ENCODE measurements around the gene STX12. TPM values are rescaled to one million over a fixed set of nuclear protein-coding genes. Genes with fewer than 3 reads are reported as not detected.

Gene STX12
- total and polyA plus RNA-seq, 2 of the 4 experiments (the other 2 are of a cell fraction): 28.6 to 54.8 TPM

GRCh38 chr1:27755865-27756264 lies 17.2 kb upstream of the STX12 start:
- Histone ChIP-seq H2BK15ac (ENCODE audit: low read depth, low read length) (no peak overlapping the region), H3K4ac (ENCODE audit: low read depth, low read length) (no peak overlapping the region), H2AK5ac (ENCODE audit: low read depth, low read length) (no peak overlapping the region), H3K79me1 (ENCODE audit: low read depth in 1 of 2, low read length in 2 of 2) (peaks cover 0 to 4% of the 10 kb centered on the region in 2 experiments; a peak in 1 of 4 replicates), H3K4me1 (ENCODE audit: control insufficient read depth, insufficient read depth, low read length) (peaks cover 7% of the 10 kb centered on the region), H2AK9ac (replicated peaks; ENCODE audit: low read depth, low read length, poor library complexity) (no peak overlapping the region), H3K18ac (ENCODE audit: low read depth, low read length) (no peak overlapping the region), H4K20me1 (ENCODE audit: insufficient read depth, low read length) (no peaks in the 10 kb centered on the region), H4K5ac (ENCODE audit: low read depth, low read length) (no peak overlapping the region), H4K8ac (ENCODE audit: low read depth in 2 of 2, low read length in 2 of 2) (no peak overlapping the region), H2BK20ac (ENCODE audit: low read depth, low read length) (no peak overlapping the region), H3K14ac (replicated peaks; ENCODE audit: low read depth, low read length) (no peak overlapping the region), H3K27me3 (ENCODE audit: control insufficient read depth, insufficient read depth, low read length) (no peaks in the 10 kb centered on the region), H3K56ac (ENCODE audit: extremely low read depth, insufficient read depth, low read length) (no peak overlapping the region), H2AFZ (replicated peaks; ENCODE audit: low read length, poor library complexity) (no peak overlapping the region), H3K4me2 (ENCODE audit: low read depth, low read length) (no peak overlapping the region), H3K9me1 (ENCODE audit: insufficient read depth, low read length) (0 out of 2 replicates have a peak, but pooled peaks cover 3% of the 10 kb centered on the region), H3K36me3 (ENCODE audit: control insufficient read depth, insufficient read depth, low read length) (peaks cover 17% of the 10 kb centered on the region), H2BK5ac (ENCODE audit: low read depth, low read length, poor library complexity, severe bottlenecking) (no peak overlapping the region), H4K91ac (ENCODE audit: insufficient read depth, low read depth, low read length) (no peak overlapping the region), H3K9me3 (ENCODE audit: control insufficient read depth, insufficient read depth, low read length) (no peaks in the 10 kb centered on the region), H3K23ac (ENCODE audit: low read depth, low read length) (no peak overlapping the region), H2BK120ac (ENCODE audit: low read depth, low read length) (no peak overlapping the region), H3K27ac (ENCODE audit: insufficient read depth, low read length) (no peak overlapping the region), H3K4me3 (ENCODE audit: insufficient read depth, low read depth, low read length) (no peak overlapping the region), H3K9ac (ENCODE audit: low read depth, low read length) (no peak overlapping the region)
- 90% methylated on average over 2 of the region's 4 CpGs; no CpG with 5 or more reads in 1 of the 2 experiments for WGBS, 2 experiments (ENCODE audit: extremely low coverage in 2 of 2, insufficient read length in 1 of 2)
- DNase-seq: no peak
- intact Hi-C loops (cut with micrococcal nuclease): no loop called here
- no peak for ATAC-seq (ENCODE audit: low read depth)
- TF ChIP-seq CEBPB (IDR thresholded peaks at IDR 0.05; ENCODE audit: low read depth, low read length) (no peak), FOS (IDR thresholded peaks at IDR 0.05; ENCODE audit: low read depth, low read length) (no peak), USF2 (IDR thresholded peaks at IDR 0.05; ENCODE audit: low read depth, low read length) (no peak), MXI1 (IDR thresholded peaks at IDR 0.05; ENCODE audit: borderline replicate concordance, low read depth, low read length) (no peak), CTCF (conservative IDR thresholded peaks at IDR 0.05; ENCODE audit: low read depth, low read length) (no peak), RCOR1 (IDR thresholded peaks at IDR 0.05; ENCODE audit: insufficient replicate concordance, low read length) (no peak), MAZ (IDR thresholded peaks at IDR 0.05; ENCODE audit: borderline replicate concordance, low read depth, low read length) (no peak), RAD21 (IDR thresholded peaks at IDR 0.05; ENCODE audit: low read length) (no peak), NFE2L2 (IDR thresholded peaks at IDR 0.05; ENCODE audit: low read depth, low read length) (no peak), RFX5 (IDR thresholded peaks at IDR 0.05; ENCODE audit: low read depth, low read length) (no peak), MAFK (IDR thresholded peaks at IDR 0.05; ENCODE audit: low read depth, low read length) (no peak), ELK1 (IDR thresholded peaks at IDR 0.05; ENCODE audit: borderline replicate concordance, low read depth, low read length) (no peak), BHLHE40 (IDR thresholded peaks at IDR 0.05; ENCODE audit: low read depth, low read length) (no peak)
- BruUV-seq (replicated peaks): no TSS peak
- dilution Hi-C loops (cut with HindIII; ENCODE audit: low sequenced_read_pairs, unreplicated experiment): no loop called here
- CTCF ChIA-PET: no interaction called here
- in situ Hi-C loops (cut with MboI; ENCODE audit: low sequenced_read_pairs): no loop called here
- POLR2A ChIA-PET (ENCODE audit: unreplicated experiment): no interaction called here

Measured in IMR-90 (cell line).